NB4 (cell line): ENCODE data around the gene INSR.

Experiments used
- CTCF ChIP-seq: IDR thresholded peaks from one replicate; pipeline ENCODE4 v1.5.1; 2012; ENCODE audit warnings: low read depth, low read length
- MYC ChIP-seq: IDR thresholded peaks from 2 replicates; pipeline ENCODE4 v1.6.1; 2011; ENCODE audit warnings: low read depth, low read length
- POLR2A ChIP-seq: IDR thresholded peaks from 2 replicates; pipeline ENCODE4 v1.6.1; 2011; ENCODE audit warnings: mild to moderate bottlenecking; ENCODE audit not compliant: insufficient read length; ENCODE audit errors: extremely low read depth

- no peak for TF ChIP-seq CTCF
- TF ChIP-seq POLR2A: no peak
- no peak for TF ChIP-seq MYC
Observed at GRCh38 chr19:7098096-7098495, 196.1 kb downstream of the INSR start.
